Measurements from ENCODE around the gene PDE2A. TPM values are rescaled to one million over a fixed set of nuclear protein-coding genes. Genes with fewer than 3 reads are reported as not detected.

PDE2A gene
- total RNA-seq, 1 donor from 2014 or later, result 28.8 TPM

- no peak for DNase-seq (ENCODE audit: low spot score)
- intact Hi-C loops (cut with DNase I), result no loop called here
Measured at GRCh38 chr11:72669527-72669926, 4.7 kb downstream of the PDE2A start.

GRCh38 chr11:72668629-72669347 is 5.4 kb downstream of the PDE2A start:
- DNase-seq (ENCODE audit: low spot score), result no peak
- intact Hi-C loops (cut with DNase I), result no loop called here

- intact Hi-C loops (cut with DNase I), result no loop called here
- no peak for DNase-seq (ENCODE audit: low spot score)
Measured at GRCh38 chr11:72665911-72666472, 8.2 kb downstream of the PDE2A start.

- intact Hi-C loops (cut with DNase I), result no loop called here
Measured at GRCh38 chr11:72662036-72662435, 12.2 kb downstream of the PDE2A start.

GRCh38 chr11:72661486-72661885 is 12.7 kb downstream of the PDE2A start:
- DNase-seq (ENCODE audit: low spot score), result no peak
- intact Hi-C loops (cut with DNase I), result no loop called here

More at GRCh38 chr11:72662036-72662435, 12.2 kb downstream of the PDE2A start:
- no peak for DNase-seq (ENCODE audit: low spot score)

GRCh38 chr11:72658989-72659640 is 15.1 kb downstream of the PDE2A start:
- intact Hi-C loops (cut with DNase I), result no loop called here
- DNase-seq (ENCODE audit: low spot score), result no peak

- DNase-seq (ENCODE audit: low spot score), result no peak
- intact Hi-C loops (cut with DNase I), result no loop called here
Measured at GRCh38 chr11:72657411-72658100, 16.7 kb downstream of the PDE2A start.

GRCh38 chr11:72655896-72656464 is 18.2 kb downstream of the PDE2A start:
- intact Hi-C loops (cut with DNase I), result no loop called here
- no peak for DNase-seq (ENCODE audit: low spot score)

- intact Hi-C loops (cut with DNase I), result no loop called here
- DNase-seq (ENCODE audit: low spot score), result no peak
Measured at GRCh38 chr11:72655014-72655413, 19.2 kb downstream of the PDE2A start.

GRCh38 chr11:72653649-72654048 is 20.6 kb downstream of the PDE2A start:
- no peak for DNase-seq (ENCODE audit: low spot score)
- intact Hi-C loops (cut with DNase I), result no loop called here

GRCh38 chr11:72652873-72653630 is 21.2 kb downstream of the PDE2A start:
- intact Hi-C loops (cut with DNase I), result no loop called here
- DNase-seq (ENCODE audit: low spot score), result no peak

- DNase-seq (ENCODE audit: low spot score), result no peak
- intact Hi-C loops (cut with DNase I), result no loop called here
Measured at GRCh38 chr11:72652133-72652532, 22.1 kb downstream of the PDE2A start.

- intact Hi-C loops (cut with DNase I), result no loop called here
- no peak for DNase-seq (ENCODE audit: low spot score)
Measured at GRCh38 chr11:72649215-72649976, 24.8 kb downstream of the PDE2A start.

- no peak for DNase-seq (ENCODE audit: low spot score)
- intact Hi-C loops (cut with DNase I), result no loop called here
Measured at GRCh38 chr11:72648384-72649136, 25.7 kb downstream of the PDE2A start.

- intact Hi-C loops (cut with DNase I), result no loop called here
- no peak for DNase-seq (ENCODE audit: low spot score)
Measured at GRCh38 chr11:72647882-72648281, 26.3 kb downstream of the PDE2A start.

GRCh38 chr11:72646472-72646871 is 27.8 kb downstream of the PDE2A start:
- DNase-seq (ENCODE audit: low spot score), result no peak
- intact Hi-C loops (cut with DNase I), result no loop called here

GRCh38 chr11:72646024-72646423 is 28.2 kb downstream of the PDE2A start:
- intact Hi-C loops (cut with DNase I), result no loop called here
- DNase-seq (ENCODE audit: low spot score), result no peak

- DNase-seq (ENCODE audit: low spot score), result no peak
- intact Hi-C loops (cut with DNase I), result loop anchor here (1.0 to 5.0 kb wide), 3 partner anchors 44 to 161 kb away; no protein-coding TSS in a partner anchor
Measured at GRCh38 chr11:72643547-72643946, 30.7 kb downstream of the PDE2A start.

All from cardiac septum (tissue), 1 donor.